NB4 (cell line): Measurements from ENCODE around the gene EDN2.

ENCODE experiments used
- DNase-seq: peaks from one replicate; pipeline ENCODE4 v3.0.0; 2010; ENCODE audit warnings: low read depth
- H3K4me3 ChIP-seq: one replicate; pipeline ENCODE4 v1.5.1; 2011; ENCODE audit warnings: mild to moderate bottlenecking, low read depth, low read length, moderate library complexity
- MYC ChIP-seq: IDR thresholded peaks from 2 replicates; pipeline ENCODE4 v1.6.1; 2011; ENCODE audit warnings: low read depth, low read length
- POLR2A ChIP-seq: IDR thresholded peaks from 2 replicates; pipeline ENCODE4 v1.6.1; 2011; ENCODE audit warnings: mild to moderate bottlenecking; ENCODE audit not compliant: insufficient read length; ENCODE audit errors: extremely low read depth
- TF ChIP-seq, protein P1 (sequence below): IDR thresholded peaks from 2 replicates; pipeline ENCODE4 v1.6.1; 2011; ENCODE audit warnings: low read depth, low read length
- TF ChIP-seq, protein P2 (sequence below): IDR thresholded peaks from one replicate; pipeline ENCODE4 v1.5.1; 2012; ENCODE audit warnings: low read depth, low read length

EDN2 gene

DNA sequence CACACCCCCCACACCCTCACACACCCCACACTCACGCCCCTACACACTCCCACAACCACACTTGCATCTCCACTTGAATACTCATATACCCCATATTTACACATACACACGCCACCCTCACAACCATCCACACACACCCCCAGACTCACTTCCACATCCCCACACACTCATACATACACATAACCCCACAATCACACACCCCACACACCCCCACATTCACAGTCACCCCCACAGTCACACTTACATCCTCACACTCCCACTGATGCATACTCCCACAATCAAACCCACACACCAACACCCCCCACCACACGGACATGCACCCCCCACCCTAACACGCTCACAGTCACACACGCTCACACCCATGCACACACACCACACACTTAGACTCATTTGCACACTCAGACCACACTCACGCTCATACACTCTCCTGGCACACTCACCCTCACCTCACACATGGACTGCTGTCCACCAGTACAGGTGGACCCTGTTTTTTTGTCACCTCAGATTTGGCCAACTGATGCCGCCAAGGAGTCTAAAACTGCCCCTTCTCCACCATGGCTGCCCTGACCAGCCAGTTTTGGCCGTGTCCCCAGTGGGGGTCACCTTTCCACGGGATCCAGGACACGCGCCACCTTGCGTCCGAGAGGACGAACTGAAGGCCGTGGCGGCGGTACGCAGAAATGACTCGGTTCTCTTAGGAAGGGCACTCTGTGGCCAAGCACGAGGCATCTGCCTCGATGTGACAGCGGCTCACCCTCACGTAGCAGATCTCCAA lies 45.3 kb upstream of the EDN2 start:
- TF ChIP-seq POLR2A: no peak
- TF ChIP-seq, protein P1, sequence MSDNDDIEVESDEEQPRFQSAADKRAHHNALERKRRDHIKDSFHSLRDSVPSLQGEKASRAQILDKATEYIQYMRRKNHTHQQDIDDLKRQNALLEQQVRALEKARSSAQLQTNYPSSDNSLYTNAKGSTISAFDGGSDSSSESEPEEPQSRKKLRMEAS: no peak
- TF ChIP-seq, protein P2, sequence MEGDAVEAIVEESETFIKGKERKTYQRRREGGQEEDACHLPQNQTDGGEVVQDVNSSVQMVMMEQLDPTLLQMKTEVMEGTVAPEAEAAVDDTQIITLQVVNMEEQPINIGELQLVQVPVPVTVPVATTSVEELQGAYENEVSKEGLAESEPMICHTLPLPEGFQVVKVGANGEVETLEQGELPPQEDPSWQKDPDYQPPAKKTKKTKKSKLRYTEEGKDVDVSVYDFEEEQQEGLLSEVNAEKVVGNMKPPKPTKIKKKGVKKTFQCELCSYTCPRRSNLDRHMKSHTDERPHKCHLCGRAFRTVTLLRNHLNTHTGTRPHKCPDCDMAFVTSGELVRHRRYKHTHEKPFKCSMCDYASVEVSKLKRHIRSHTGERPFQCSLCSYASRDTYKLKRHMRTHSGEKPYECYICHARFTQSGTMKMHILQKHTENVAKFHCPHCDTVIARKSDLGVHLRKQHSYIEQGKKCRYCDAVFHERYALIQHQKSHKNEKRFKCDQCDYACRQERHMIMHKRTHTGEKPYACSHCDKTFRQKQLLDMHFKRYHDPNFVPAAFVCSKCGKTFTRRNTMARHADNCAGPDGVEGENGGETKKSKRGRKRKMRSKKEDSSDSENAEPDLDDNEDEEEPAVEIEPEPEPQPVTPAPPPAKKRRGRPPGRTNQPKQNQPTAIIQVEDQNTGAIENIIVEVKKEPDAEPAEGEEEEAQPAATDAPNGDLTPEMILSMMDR: no peak
- no peak for TF ChIP-seq MYC
- H3K4me3 ChIP-seq: no peak overlapping the region
- DNase-seq: no peak

DNA sequence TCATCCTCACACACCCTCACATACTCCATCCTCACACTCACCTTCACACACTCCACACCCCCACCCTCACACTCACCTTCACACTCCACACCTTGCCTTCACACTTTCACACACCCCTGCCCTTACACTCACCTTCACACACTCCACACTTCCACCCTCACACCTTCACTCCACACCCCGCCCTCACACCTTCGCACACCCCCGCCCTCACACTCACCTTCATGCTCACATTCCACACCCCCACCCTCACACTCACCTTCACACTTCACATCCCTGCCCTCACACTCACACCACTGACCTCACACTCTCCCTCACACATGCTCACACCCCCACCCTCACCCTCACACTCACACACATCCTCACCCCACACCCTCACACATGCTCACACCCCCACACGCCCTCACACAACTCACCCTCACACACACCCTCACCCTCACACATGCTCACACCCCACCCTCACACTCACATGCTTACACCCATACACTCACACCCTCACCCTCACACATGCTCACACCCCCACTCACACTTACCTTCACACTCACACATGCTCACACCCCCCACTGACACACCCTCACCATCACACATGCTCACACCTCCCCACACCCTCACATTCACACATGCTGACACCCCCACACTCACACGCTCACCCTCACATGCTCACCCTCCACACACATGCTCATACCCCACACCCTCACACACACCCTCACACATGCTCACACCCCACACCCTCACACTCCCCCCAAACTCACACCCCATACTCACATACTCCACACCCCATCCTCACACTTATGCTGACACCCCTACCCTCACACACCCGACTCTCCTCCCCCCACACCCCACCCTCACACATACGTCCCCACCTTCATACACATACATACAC lies 44.5 kb upstream of the EDN2 start:
- H3K4me3 ChIP-seq: no peak overlapping the region
- TF ChIP-seq, protein P1: no peak
- no peak for TF ChIP-seq MYC
- TF ChIP-seq, protein P2: no peak
- no peak for TF ChIP-seq POLR2A

DNA sequence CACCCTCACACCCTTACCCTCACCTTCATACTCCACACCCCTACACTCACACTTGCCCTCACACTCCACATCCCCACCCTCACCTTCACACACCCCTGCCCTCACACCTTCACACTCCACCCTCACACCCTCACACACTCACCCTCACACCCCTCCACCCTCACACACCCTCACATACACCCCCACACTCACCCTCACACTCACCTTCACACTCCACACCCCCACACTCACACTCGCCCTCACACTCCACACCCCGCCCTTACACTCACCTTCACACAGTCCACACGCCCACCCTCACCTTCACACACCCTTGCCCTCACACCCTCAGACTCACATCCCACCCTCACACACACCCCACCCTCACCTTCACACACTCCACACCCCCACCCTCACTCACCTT lies 43.6 kb upstream of the EDN2 start:
- TF ChIP-seq, protein P1: no peak
- TF ChIP-seq POLR2A: no peak
- no peak for TF ChIP-seq MYC
- TF ChIP-seq, protein P2: no peak
- no peak overlapping the region for H3K4me3 ChIP-seq
- no peak for DNase-seq

More for the DNA sequence above, 44.5 kb upstream of the EDN2 start:
- DNase-seq: no peak

DNA sequence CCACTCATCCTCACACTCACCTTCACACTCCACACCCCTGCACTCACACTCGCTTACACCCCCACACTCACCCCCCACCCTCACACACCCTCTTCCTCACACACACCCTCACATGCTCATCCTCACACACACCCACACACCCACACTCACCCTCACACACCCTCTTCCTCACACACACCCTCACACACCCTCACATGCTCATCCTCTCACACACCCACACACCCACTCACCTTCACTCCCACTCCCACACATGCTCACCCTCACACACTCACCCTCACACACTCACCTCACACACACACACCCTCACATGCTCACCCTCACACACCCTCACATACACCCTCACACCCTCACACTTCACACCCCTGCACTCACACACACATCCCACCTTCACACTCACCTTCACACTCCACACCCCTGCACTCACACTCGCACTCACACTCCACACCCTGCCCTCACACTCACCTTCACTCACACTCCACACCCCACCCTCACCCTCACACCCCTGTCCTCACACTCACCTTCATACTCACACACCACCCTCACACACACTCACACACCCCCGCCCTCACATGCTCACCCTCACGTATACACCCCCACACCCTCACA lies 42.6 kb upstream of the EDN2 start:
- H3K4me3 ChIP-seq: no peak overlapping the region
- TF ChIP-seq, protein P2: no peak
- TF ChIP-seq, protein P1: no peak
- no peak for TF ChIP-seq POLR2A
- no peak for TF ChIP-seq MYC
- DNase-seq: no peak

DNA sequence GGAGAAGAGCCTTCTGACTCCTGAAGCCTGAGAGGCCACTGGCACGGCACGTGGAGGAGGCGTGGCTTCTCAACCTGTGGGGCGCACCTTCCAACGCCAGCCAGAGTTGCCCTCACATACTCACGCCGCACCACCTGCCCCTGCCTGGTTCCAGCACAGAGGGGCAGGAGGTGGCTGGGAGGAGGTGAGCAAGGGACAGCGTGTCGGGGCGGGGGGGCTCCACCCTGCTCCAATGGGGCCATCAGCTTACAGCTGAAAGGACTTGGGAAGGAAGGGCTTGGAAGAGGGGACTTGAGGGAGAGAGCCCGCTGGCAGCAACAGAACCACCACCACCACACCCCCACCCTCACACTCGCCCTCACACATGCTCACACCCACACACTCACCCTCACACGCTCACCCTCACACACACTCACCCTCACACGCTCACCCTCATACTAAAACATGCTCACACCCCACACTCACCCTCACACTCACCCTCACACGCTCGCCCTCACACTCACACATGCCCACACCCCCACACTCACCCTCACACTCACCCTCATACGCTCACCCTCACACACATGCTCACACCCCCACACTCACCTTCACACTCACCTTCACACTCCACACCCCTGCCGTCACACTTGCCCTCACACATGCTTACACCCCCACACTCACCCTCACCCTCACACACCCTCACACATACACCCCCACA lies 41.6 kb upstream of the EDN2 start:
- DNase-seq: no peak
- TF ChIP-seq POLR2A: no peak
- TF ChIP-seq, protein P2: no peak

More for the DNA sequence above, 41.6 kb upstream of the EDN2 start:
- no peak overlapping the region for H3K4me3 ChIP-seq
